Fibroblast of skin of right quadriceps (primary cell): ENCODE results near the gene MSH2.
"Not testable (repeated sequence)": the region's sequence is repeated elsewhere in the genome, so short reads cannot be mapped to it uniquely, and the experiment has no call there.

Source experiments
- DNase-seq: peaks from one replicate; pipeline ENCODE4 v3.0.0-alpha.2; 2013

MSH2 gene

GRCh38 chr2:47402805-47403608, at the start of gene MSH2:
Gene MSH2, plus strand, starts transcription at chr2:47403156. Its CDS starts 36 bp downstream, at chr2:47403192.
- peak; percentile 87 for DNase-seq

- DNase-seq: peak; percentile 50
Observed at GRCh38 chr2:47354013-47354847, 48.7 kb upstream of the MSH2 start.

GRCh38 chr2:47354848-47355204, 48.1 kb upstream of the MSH2 start:
- no peak for DNase-seq

GRCh38 chr2:47357483-47357882, 45.5 kb upstream of the MSH2 start:
- peak; percentile 83 for DNase-seq

- DNase-seq: no peak
Observed at GRCh38 chr2:47359375-47359868, 43.5 kb upstream of the MSH2 start.

GRCh38 chr2:47360283-47360682, 42.7 kb upstream of the MSH2 start:
- no peak for DNase-seq

- DNase-seq: peak; percentile 73
Observed at GRCh38 chr2:47360927-47361326, 42.0 kb upstream of the MSH2 start.

- not testable (repeated sequence) for DNase-seq
Observed at GRCh38 chr2:47361505-47362229, 41.3 kb upstream of the MSH2 start.

- DNase-seq: no peak
Observed at GRCh38 chr2:47373747-47374146, 29.2 kb upstream of the MSH2 start.

GRCh38 chr2:47375307-47375706, 27.6 kb upstream of the MSH2 start:
- no peak for DNase-seq

GRCh38 chr2:47379384-47379783, 23.6 kb upstream of the MSH2 start:
- DNase-seq: no peak

GRCh38 chr2:47381408-47381807, 21.5 kb upstream of the MSH2 start:
- DNase-seq: no peak

- DNase-seq: no peak
Observed at GRCh38 chr2:47386551-47386950, 16.4 kb upstream of the MSH2 start.

GRCh38 chr2:47388888-47389287, 14.1 kb upstream of the MSH2 start:
- DNase-seq: no peak

- DNase-seq: no peak
Observed at GRCh38 chr2:47389692-47390091, 13.3 kb upstream of the MSH2 start.

- no peak for DNase-seq
Observed at GRCh38 chr2:47401789-47402554, 984 bp upstream of the MSH2 start.

GRCh38 chr2:47402555-47402804, 476 bp upstream of the MSH2 start:
- DNase-seq: peak; percentile 34

GRCh38 chr2:47403609-47404193, 745 bp downstream of the MSH2 start:
- no peak for DNase-seq

- DNase-seq: no peak
Observed at GRCh38 chr2:47404356-47404755, 1.4 kb downstream of the MSH2 start.

GRCh38 chr2:47405757-47406156, 2.8 kb downstream of the MSH2 start:
- DNase-seq: no peak

- DNase-seq: not testable (repeated sequence)
Observed at GRCh38 chr2:47406649-47407330, 3.8 kb downstream of the MSH2 start.

GRCh38 chr2:47407976-47408375, 5.0 kb downstream of the MSH2 start:
- not testable (repeated sequence) for DNase-seq
